Panc1 (cell line): ENCODE data around the gene TUBA3E. TPM values are rescaled to one million over a fixed set of nuclear protein-coding genes. Genes with fewer than 3 reads are reported as not detected.
"Not testable (repeated sequence)": the region's sequence is repeated elsewhere in the genome, so short reads cannot be mapped to it uniquely, and the experiment has no call there.

Source experiments
- ATAC-seq: fragments of 200-7000 bp; cut with Tn5 transposase; 2 replicates; pipeline ENCODE4 v1.9.1; 2020; ENCODE audit warnings: mild to moderate bottlenecking, moderate library complexity
- BruUV-seq: library from RNA; stranded (reverse); fragments of 400-500 nt; replicated peaks from 2 replicates; lab custom pipeline; 2021; lab: Mats Ljungman, UMichigan
- CTCF ChIA-PET: fragments of 300-600 bp; sonication (Branson Sonifier 250); formaldehyde crosslinking; loops from one replicate; lab custom pipeline; 2022; ENCODE audit warnings: antibody characterized with exemption; lab: Charles Lee
- POLR2A ChIA-PET: fragments of 300-600 bp; sonication (Branson Sonifier 250); formaldehyde crosslinking; loops from one replicate; lab custom pipeline; 2022; ENCODE audit warnings: antibody characterized with exemption; lab: Charles Lee
- DNase-seq: peaks from one replicate; pipeline ENCODE4 v3.0.0-alpha.2; 2010; ENCODE audit warnings: low read depth, low spot score
- H3K27ac ChIP-seq: 2 replicates; pipeline ENCODE4 v1.5.1; 2011; ENCODE audit warnings: mild to moderate bottlenecking, low read length, inconsistent platforms
- H3K27me3 ChIP-seq: fragments of 200-500 bp; sonication (Bioruptor generic); 2 replicates; pipeline ENCODE4 v1.6.0; 2014; ENCODE audit warnings: low read length, inconsistent platforms; ENCODE audit not compliant: control insufficient read depth, insufficient read depth
- H3K36me3 ChIP-seq: fragments of 200-500 bp; sonication (Bioruptor generic); 2 replicates; pipeline ENCODE4 v1.5.1; 2014; ENCODE audit warnings: inconsistent platforms, mild to moderate bottlenecking, low read length, moderate library complexity; ENCODE audit not compliant: control insufficient read depth, insufficient read depth
- H3K4me1 ChIP-seq: 2 replicates; pipeline ENCODE4 v1.5.1; 2011; ENCODE audit warnings: inconsistent platforms, mild to moderate bottlenecking, low read length, moderate library complexity; ENCODE audit not compliant: control insufficient read depth, insufficient read depth
- H3K4me3 ChIP-seq, 2 experiments: 2 replicates each; pipeline ENCODE4 v1.5.1; 2011 to 2012; ENCODE audit warnings: low read depth in 2 of 2, low read length in 2 of 2, mild to moderate bottlenecking in 2 of 2, inconsistent platforms in 1 of 2, moderate library complexity in 1 of 2
- H3K9me3 ChIP-seq: fragments of 200-500 bp; sonication (Bioruptor generic); 2 replicates; pipeline ENCODE4 v1.5.1; 2014; ENCODE audit warnings: low read depth, mild to moderate bottlenecking, inconsistent platforms, low read length, moderate library complexity; ENCODE audit not compliant: control insufficient read depth, insufficient read depth
- POLR2AphosphoS5 ChIP-seq: IDR thresholded peaks from 2 replicates; pipeline ENCODE4 v1.6.1; 2012; ENCODE audit warnings: mild to moderate bottlenecking, low read depth, low read length, moderate library complexity
- REST ChIP-seq, 2 experiments: IDR thresholded peaks; 2 replicates each; pipeline ENCODE4 v1.6.1; 2011 to 2012; ENCODE audit warnings: low read depth in 2 of 2, control low read depth in 1 of 2, low read length in 1 of 2, mild to moderate bottlenecking in 1 of 2, moderate library complexity in 1 of 2; ENCODE audit not compliant: insufficient read depth in 1 of 2
- SIN3A ChIP-seq: IDR thresholded peaks from 2 replicates; pipeline ENCODE4 v1.6.1; 2012; ENCODE audit warnings: low read depth, mild to moderate bottlenecking, low read length, moderate library complexity, borderline replicate concordance; ENCODE audit not compliant: insufficient read depth
- TCF7L2 ChIP-seq: IDR thresholded peaks from 2 replicates; pipeline ENCODE4 v1.6.1; 2011; ENCODE audit warnings: mild to moderate bottlenecking, low read depth, low read length, inconsistent platforms
- in situ Hi-C: cut with HindIII; loops from 2 replicates; pipeline ENCODE4 v1.10.0; 2016; ENCODE audit warnings: low sequenced_read_pairs, low pct_unique_long_range_greater_than_20kb
- intact Hi-C: fragments of 100-400 bp; cut with micrococcal nuclease; formaldehyde crosslinking; loops from one replicate; pipeline ENCODE4 v1.10.0; 2022; ENCODE audit not compliant: unreplicated experiment
- total RNA-seq: library from RNA; stranded (reverse); gene quantifications from one replicate; pipeline ENCODE4 v1.2.1, GENCODE V29; 2021; ENCODE audit not compliant: unreplicated experiment
- TF ChIP-seq, protein P1 (sequence below): fragments of 450-650 bp; IDR thresholded peaks from 2 replicates; pipeline ENCODE4 v1.5.1; 2017; ENCODE audit warnings: mild to moderate bottlenecking

TUBA3E gene
- total RNA-seq, 1 experiment from 2014 or later: not detected

DNA sequence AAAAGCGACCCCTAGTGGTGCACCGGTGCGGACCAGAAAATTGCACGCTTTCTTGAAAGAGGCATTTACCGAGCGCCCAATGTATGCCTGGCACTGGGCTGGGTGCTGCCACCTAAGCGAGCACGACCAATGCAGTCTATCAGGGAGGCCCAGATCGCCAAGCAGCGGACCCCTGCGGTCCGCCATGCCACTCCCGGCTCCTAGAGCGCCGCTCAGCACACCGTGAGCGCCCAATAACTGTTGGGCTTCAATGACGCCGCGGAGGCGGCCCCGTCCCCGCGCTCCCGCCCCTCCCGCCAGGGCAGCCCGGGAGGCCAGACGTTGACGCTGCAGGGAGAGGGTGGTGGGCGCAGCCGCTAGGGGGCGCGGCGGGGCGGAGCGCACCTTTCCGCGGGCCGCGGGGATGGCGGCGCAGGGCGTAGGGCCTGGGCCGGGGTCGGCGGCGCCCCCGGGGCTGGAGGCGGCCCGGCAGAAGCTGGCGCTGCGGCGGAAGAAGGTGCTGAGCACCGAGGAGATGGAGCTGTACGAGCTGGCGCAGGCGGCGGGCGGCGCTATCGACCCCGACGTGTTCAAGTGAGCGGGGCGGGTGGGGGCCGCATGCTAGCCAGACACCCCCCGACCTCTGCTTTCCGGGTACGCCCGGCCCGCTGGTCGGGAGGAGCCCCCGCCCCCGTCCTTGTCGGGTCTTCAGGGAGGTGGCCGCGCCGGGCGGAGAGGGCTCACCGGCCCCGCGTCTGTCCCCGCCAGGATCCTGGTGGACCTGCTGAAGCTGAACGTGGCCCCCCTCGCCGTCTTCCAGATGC is 16.2 kb downstream of the TUBA3E start, which contains the start of gene MZT2B:
Gene MZT2B, plus strand, starts transcription at position 383 of the 803 bp plus-strand sequence. Its CDS starts 21 bp downstream, at position 404.
- BruUV-seq, in situ Hi-C loops, POLR2A ChIA-PET, H3K36me3 ChIP-seq, H3K9me3 ChIP-seq, H3K4me1 ChIP-seq, H3K27me3 ChIP-seq: not testable (repeated sequence)
- peak; percentile 82 for TF ChIP-seq TCF7L2
- TF ChIP-seq POLR2AphosphoS5: peak; percentile 88
- TF ChIP-seq, protein P1, sequence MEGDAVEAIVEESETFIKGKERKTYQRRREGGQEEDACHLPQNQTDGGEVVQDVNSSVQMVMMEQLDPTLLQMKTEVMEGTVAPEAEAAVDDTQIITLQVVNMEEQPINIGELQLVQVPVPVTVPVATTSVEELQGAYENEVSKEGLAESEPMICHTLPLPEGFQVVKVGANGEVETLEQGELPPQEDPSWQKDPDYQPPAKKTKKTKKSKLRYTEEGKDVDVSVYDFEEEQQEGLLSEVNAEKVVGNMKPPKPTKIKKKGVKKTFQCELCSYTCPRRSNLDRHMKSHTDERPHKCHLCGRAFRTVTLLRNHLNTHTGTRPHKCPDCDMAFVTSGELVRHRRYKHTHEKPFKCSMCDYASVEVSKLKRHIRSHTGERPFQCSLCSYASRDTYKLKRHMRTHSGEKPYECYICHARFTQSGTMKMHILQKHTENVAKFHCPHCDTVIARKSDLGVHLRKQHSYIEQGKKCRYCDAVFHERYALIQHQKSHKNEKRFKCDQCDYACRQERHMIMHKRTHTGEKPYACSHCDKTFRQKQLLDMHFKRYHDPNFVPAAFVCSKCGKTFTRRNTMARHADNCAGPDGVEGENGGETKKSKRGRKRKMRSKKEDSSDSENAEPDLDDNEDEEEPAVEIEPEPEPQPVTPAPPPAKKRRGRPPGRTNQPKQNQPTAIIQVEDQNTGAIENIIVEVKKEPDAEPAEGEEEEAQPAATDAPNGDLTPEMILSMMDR: peak; percentile 94
- CTCF ChIA-PET: interaction anchor here (0.6 to 0.7 kb wide), 6 partner anchors 11 to 212 kb away, joined by 3 to 7 read pairs (median 4); no protein-coding TSS in a partner anchor
- ATAC-seq (peak; percentile 93), DNase-seq (peak; percentile 42)
- intact Hi-C loops: loop anchor here (5.0 kb wide), 1 partner anchor 150 kb away; no protein-coding TSS in a partner anchor
- H3K27ac ChIP-seq: peak within 1 kb of the TSS; percentile 93
- H3K4me3 ChIP-seq: peak within 1 kb of the TSS; percentile 81 to 100

GRCh38 chr2:130181325-130181879 is 16.8 kb downstream of the TUBA3E start, which contains the start of gene SMPD4:
SMPD4 (minus strand) TSS chr2:130181602; CDS start chr2:130176592, 5,010 bp downstream.
- Histone ChIP-seq H3K4me1 (peaks cover 4% of the 10 kb centered on the region; the same call in 1 of the 2 replicates), H3K36me3 (peaks cover 2% of the 10 kb centered on the region; the same call in 1 of the 2 replicates), H3K9me3 (no peaks in the 10 kb centered on the region), H3K27ac (peak within 1 kb of the TSS; percentile 93), H3K4me3 (peak within 1 kb of the TSS; percentile 81 to 100), H3K27me3 (no peaks in the 10 kb centered on the region)
- intact Hi-C loops: loop anchor here (5.0 kb wide), 1 partner anchor 151 kb away; no protein-coding TSS in a partner anchor
- ATAC-seq (peak; percentile 84), DNase-seq (peak; percentile 70)
- ChIA-PET POLR2A (no interaction called here), CTCF (interaction anchor here (0.6 to 0.7 kb wide), 6 partner anchors 11 to 212 kb away, joined by 3 to 7 read pairs (median 4); no protein-coding TSS in a partner anchor)
- in situ Hi-C loops: no loop called here
- no peak for TF ChIP-seq REST (IDR thresholded peaks at IDR 0.05; ENCODE audit: insufficient read depth in 1 of 2, low read depth in 2 of 2, low read length in 1 of 2)
- no peak for TF ChIP-seq SIN3A
- TF ChIP-seq, protein P1: no peak
- TF ChIP-seq TCF7L2: no peak; the same call in 1 of the 2 replicates
- no peak; the same call in none of the 2 replicates for TF ChIP-seq POLR2AphosphoS5
- no TSS peak for BruUV-seq

DNA sequence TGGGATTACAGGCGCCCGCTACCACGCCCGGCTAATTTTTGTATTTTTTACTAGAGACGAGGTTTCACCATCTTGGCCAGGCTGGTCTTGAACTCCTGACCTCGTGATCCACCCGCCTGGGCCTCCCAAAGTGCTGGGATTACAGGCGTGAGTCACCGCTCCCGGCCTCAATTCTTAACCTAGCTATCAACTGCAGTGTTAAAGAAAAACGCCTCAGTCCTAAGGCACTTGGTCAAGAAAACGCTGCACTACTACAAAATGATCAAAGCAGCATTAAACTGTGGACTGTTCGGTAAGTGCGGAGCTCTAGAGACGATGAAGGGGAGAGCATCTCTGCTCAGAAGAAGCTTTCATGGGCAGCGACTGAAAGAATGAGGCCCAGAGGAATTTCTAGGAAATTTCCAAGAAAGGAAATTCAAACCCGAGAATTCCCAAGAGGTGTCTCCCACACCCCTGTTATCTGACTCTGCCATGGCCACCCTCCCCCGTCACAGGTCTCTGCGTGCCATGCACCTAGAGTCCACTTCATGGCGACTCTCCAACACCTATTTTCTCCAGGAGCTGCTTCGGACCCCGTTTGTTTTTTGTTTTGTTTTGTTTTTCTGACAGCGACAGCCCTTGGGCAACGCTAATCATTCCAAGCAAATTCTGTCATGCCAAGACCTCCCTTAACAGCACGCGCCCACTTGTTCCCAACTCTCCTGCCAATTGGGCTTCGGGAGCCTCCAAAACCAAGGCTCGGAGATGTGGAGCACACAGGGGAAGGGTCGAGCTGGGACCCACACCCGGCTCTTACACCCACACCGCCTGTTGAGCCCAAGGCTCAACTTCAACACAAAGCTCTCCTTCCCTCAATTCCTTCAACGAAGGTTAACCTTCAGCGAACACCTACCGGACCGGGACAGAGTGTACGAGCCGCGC is 17.6 kb downstream of the TUBA3E start:
- intact Hi-C loops: loop anchor here (5.0 kb wide), 1 partner anchor 152 kb away; no protein-coding TSS in a partner anchor
- in situ Hi-C loops, ATAC-seq, H3K36me3 ChIP-seq, DNase-seq, H3K9me3 ChIP-seq, H3K27me3 ChIP-seq, H3K4me1 ChIP-seq, POLR2A ChIA-PET: not testable (repeated sequence)
- H3K27ac ChIP-seq: peak overlapping the region; percentile 93
- H3K4me3 ChIP-seq: peak overlapping the region; percentile 81 to 100
- CTCF ChIA-PET: interaction anchor here (0.6 to 0.7 kb wide), 6 partner anchors 10 to 213 kb away, joined by 3 to 7 read pairs (median 4); no protein-coding TSS in a partner anchor
- TSS peak; percentile 84 for BruUV-seq
